Effector memory CD4-positive, alpha-beta T cell (primary cell): ENCODE measurements around the gene KIFBP.
"Not testable (repeated sequence)": the region's sequence is repeated elsewhere in the genome, so short reads cannot be mapped to it uniquely, and the experiment has no call there.

Source experiments
- DNase-seq, 3 donors: peaks; one replicate each; pipeline ENCODE4 v3.0.0-alpha.2; 2020
- H3K27ac ChIP-seq: 2 replicates; pipeline ENCODE4 v1.7.0; 2013; ENCODE audit warnings: mild to moderate bottlenecking, low read length, moderate library complexity; ENCODE audit not compliant: insufficient read depth, poor library complexity, severe bottlenecking
- H3K27me3 ChIP-seq: replicated peaks from 2 replicates; pipeline ENCODE4 v1.7.0; 2013; ENCODE audit warnings: mild to moderate bottlenecking, low read length; ENCODE audit not compliant: insufficient read depth, control insufficient read depth, poor library complexity, severe bottlenecking
- H3K36me3 ChIP-seq: 2 replicates; pipeline ENCODE4 v1.7.0; 2013; ENCODE audit warnings: mild to moderate bottlenecking, low read length, moderate library complexity; ENCODE audit not compliant: control insufficient read depth, insufficient read depth
- H3K4me1 ChIP-seq: 2 replicates; pipeline ENCODE4 v1.7.0; 2013; ENCODE audit warnings: low read length, mild to moderate bottlenecking; ENCODE audit not compliant: control insufficient read depth, insufficient read depth, poor library complexity, severe bottlenecking
- H3K4me3 ChIP-seq: 2 replicates; pipeline ENCODE4 v1.7.0; 2013; ENCODE audit warnings: low read length, low read depth, mild to moderate bottlenecking; ENCODE audit not compliant: insufficient read depth, poor library complexity, severe bottlenecking
- H3K9me3 ChIP-seq: 2 replicates; pipeline ENCODE4 v1.7.0; 2013; ENCODE audit warnings: mild to moderate bottlenecking, low read length, moderate library complexity; ENCODE audit not compliant: control insufficient read depth

Gene KIFBP

GRCh38 chr10:69022611-69023010, 34.0 kb downstream of the KIFBP start:
- Histone ChIP-seq H3K9me3 (no peaks in the 10 kb centered on the region), H3K4me3 (no peak overlapping the region), H3K27ac (no peak overlapping the region), H3K36me3 (no peaks in the 10 kb centered on the region), H3K4me1 (peaks cover under 1% of the 10 kb centered on the region), H3K27me3 (no peaks in the 10 kb centered on the region)
- no peak for DNase-seq

GRCh38 chr10:69025370-69025896, 36.8 kb downstream of the KIFBP start:
- H3K27ac ChIP-seq = no peak overlapping the region
- no peaks in the 10 kb centered on the region for H3K9me3 ChIP-seq
- DNase-seq = no peak
- H3K36me3 ChIP-seq = no peaks in the 10 kb centered on the region
- peaks cover 2% of the 10 kb centered on the region for H3K4me1 ChIP-seq
- H3K4me3 ChIP-seq = no peak overlapping the region
- no peaks in the 10 kb centered on the region for H3K27me3 ChIP-seq

GRCh38 chr10:69033256-69033655, 44.7 kb downstream of the KIFBP start:
- no peak overlapping the region for H3K4me3 ChIP-seq
- DNase-seq = no peak
- H3K9me3 ChIP-seq = no peaks in the 10 kb centered on the region
- no peaks in the 10 kb centered on the region for H3K4me1 ChIP-seq
- no peaks in the 10 kb centered on the region for H3K27me3 ChIP-seq
- no peaks in the 10 kb centered on the region for H3K36me3 ChIP-seq
- H3K27ac ChIP-seq = no peak overlapping the region

GRCh38 chr10:69037489-69037888, 48.9 kb downstream of the KIFBP start:
- Histone ChIP-seq H3K36me3 (no peaks in the 10 kb centered on the region), H3K4me1 (no peaks in the 10 kb centered on the region), H3K27me3 (no peaks in the 10 kb centered on the region), H3K27ac (no peak overlapping the region), H3K4me3 (no peak overlapping the region), H3K9me3 (no peaks in the 10 kb centered on the region)
- DNase-seq = no peak

- not testable (repeated sequence) for H3K9me3 ChIP-seq, H3K36me3 ChIP-seq, DNase-seq, H3K27ac ChIP-seq, H3K27me3 ChIP-seq, H3K4me3 ChIP-seq
- peaks cover 14% of the 10 kb centered on the region for H3K4me1 ChIP-seq
These were observed 52.3 kb downstream of the KIFBP start for GRCh38 chr10:69040904-69041303.

- Histone ChIP-seq H3K27ac (no peak overlapping the region), H3K9me3 (no peaks in the 10 kb centered on the region), H3K36me3 (no peaks in the 10 kb centered on the region), H3K4me3 (no peak overlapping the region), H3K4me1 (peaks cover 18% of the 10 kb centered on the region), H3K27me3 (no peaks in the 10 kb centered on the region)
- DNase-seq = no peak
These were observed 53.8 kb downstream of the KIFBP start for GRCh38 chr10:69042417-69042816.

- Histone ChIP-seq H3K36me3 (no peaks in the 10 kb centered on the region), H3K27ac (no peak overlapping the region), H3K9me3 (no peaks in the 10 kb centered on the region), H3K27me3 (no peaks in the 10 kb centered on the region), H3K4me3 (no peak overlapping the region), H3K4me1 (peaks cover 18% of the 10 kb centered on the region)
- DNase-seq = no peak
These were observed 54.2 kb downstream of the KIFBP start for GRCh38 chr10:69042838-69043237.

GRCh38 chr10:69043931-69044531, 55.4 kb downstream of the KIFBP start:
- peak in 1 of 3 donors; percentile 6 for DNase-seq
- Histone ChIP-seq H3K36me3 (no peaks in the 10 kb centered on the region), H3K4me3 (no peak overlapping the region), H3K27me3 (no peaks in the 10 kb centered on the region), H3K9me3 (no peaks in the 10 kb centered on the region), H3K4me1 (peaks cover 18% of the 10 kb centered on the region), H3K27ac (peak overlapping the region; percentile 49)

GRCh38 chr10:69044546-69044945, 55.9 kb downstream of the KIFBP start:
- H3K27ac ChIP-seq = peak overlapping the region; percentile 49
- H3K4me3 ChIP-seq = no peak overlapping the region
- no peaks in the 10 kb centered on the region for H3K27me3 ChIP-seq
- H3K4me1 ChIP-seq = peaks cover 18% of the 10 kb centered on the region
- H3K36me3 ChIP-seq = no peaks in the 10 kb centered on the region
- H3K9me3 ChIP-seq = no peaks in the 10 kb centered on the region
- DNase-seq = no peak

- no peaks in the 10 kb centered on the region for H3K9me3 ChIP-seq
- H3K27me3 ChIP-seq = no peaks in the 10 kb centered on the region
- DNase-seq = no peak
- H3K27ac ChIP-seq = peak overlapping the region; percentile 44
- no peak overlapping the region for H3K4me3 ChIP-seq
- no peaks in the 10 kb centered on the region for H3K36me3 ChIP-seq
- peaks cover 18% of the 10 kb centered on the region for H3K4me1 ChIP-seq
These were observed 57.1 kb downstream of the KIFBP start for GRCh38 chr10:69045441-69046300.
